LNCAP (cell line): ENCODE measurements around the gene PLD6.

Source experiments
- TF ChIP-seq, protein P1 (sequence below): fragments of 450-650 bp; IDR thresholded peaks from 2 replicates; pipeline ENCODE4 v1.5.1; 2017; ENCODE audit warnings: mild to moderate bottlenecking

The PLD6 gene

DNA sequence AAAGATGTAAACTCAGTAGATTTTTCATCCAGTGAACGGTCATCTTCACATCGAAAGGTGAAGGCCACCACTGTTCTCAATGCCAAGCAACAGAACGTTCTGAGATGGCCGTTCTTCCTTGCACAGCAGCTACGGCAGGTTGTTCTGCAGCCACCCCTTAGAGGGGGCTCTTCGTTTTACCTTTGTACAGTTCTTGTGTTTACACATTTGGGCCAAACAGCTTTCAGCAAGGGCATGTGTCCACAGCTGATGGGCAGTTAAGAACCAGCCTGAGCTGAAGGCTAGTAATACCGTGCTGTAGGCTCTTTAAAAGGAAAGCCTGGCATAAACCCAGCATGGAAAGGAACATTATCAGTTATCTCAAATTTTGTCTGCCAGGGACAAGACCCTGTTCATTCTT is 15.9 kb downstream of the PLD6 start:
- TF ChIP-seq, protein P1, sequence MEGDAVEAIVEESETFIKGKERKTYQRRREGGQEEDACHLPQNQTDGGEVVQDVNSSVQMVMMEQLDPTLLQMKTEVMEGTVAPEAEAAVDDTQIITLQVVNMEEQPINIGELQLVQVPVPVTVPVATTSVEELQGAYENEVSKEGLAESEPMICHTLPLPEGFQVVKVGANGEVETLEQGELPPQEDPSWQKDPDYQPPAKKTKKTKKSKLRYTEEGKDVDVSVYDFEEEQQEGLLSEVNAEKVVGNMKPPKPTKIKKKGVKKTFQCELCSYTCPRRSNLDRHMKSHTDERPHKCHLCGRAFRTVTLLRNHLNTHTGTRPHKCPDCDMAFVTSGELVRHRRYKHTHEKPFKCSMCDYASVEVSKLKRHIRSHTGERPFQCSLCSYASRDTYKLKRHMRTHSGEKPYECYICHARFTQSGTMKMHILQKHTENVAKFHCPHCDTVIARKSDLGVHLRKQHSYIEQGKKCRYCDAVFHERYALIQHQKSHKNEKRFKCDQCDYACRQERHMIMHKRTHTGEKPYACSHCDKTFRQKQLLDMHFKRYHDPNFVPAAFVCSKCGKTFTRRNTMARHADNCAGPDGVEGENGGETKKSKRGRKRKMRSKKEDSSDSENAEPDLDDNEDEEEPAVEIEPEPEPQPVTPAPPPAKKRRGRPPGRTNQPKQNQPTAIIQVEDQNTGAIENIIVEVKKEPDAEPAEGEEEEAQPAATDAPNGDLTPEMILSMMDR: no peak

- TF ChIP-seq, protein P1: no peak
Observed at GRCh38 chr17:17189559-17189958, 16.6 kb downstream of the PLD6 start.

GRCh38 chr17:17188586-17188985 is 17.5 kb downstream of the PLD6 start:
- TF ChIP-seq, protein P1: no peak

- TF ChIP-seq, protein P1: no peak
Observed at GRCh38 chr17:17186551-17187505, 19.3 kb downstream of the PLD6 start.

DNA sequence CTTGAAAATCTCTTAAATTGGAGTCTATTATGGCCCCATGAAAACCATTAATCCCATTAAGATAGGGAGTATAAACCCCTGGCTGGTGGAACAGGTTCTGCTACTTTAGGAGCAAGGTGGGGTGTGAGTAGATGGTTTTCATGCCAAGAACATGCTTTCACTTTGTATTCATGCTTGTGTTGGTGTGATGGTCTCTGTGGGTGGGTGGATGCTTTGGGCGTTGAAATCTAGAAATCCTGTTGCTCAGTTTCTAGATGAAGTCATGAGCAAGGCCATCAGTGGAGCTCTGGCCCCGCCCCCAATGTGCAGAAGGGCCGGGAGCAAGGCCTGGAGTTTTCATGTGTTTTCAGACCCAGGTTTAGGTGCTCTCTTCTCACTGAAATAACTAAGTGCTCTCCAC is 20.1 kb downstream of the PLD6 start:
- TF ChIP-seq, protein P1: no peak

- TF ChIP-seq, protein P1: no peak
Observed at GRCh38 chr17:17183744-17184143, 22.4 kb downstream of the PLD6 start.

- TF ChIP-seq, protein P1: no peak
Observed at GRCh38 chr17:17182598-17183136, 23.5 kb downstream of the PLD6 start.
